Nephron progenitor cell (in vitro differentiated cells): Measurements from ENCODE around the gene EI24.
"Not testable (repeated sequence)": the region's sequence is repeated elsewhere in the genome, so short reads cannot be mapped to it uniquely, and the experiment has no call there.

Source experiments
- DNase-seq: peaks from one replicate; pipeline ENCODE4 v3.0.0; 2021
- H3K27ac Mint-ChIP-seq: 2 replicates; pipeline ENCODE4 v1.8.0; 2021; ENCODE audit warnings: mild to moderate bottlenecking, moderate library complexity, mixed read lengths
- H3K27me3 Mint-ChIP-seq: 2 replicates; pipeline ENCODE4 v1.8.0; 2021; ENCODE audit warnings: mild to moderate bottlenecking, low read depth, mixed read lengths; ENCODE audit not compliant: poor library complexity
- H3K36me3 Mint-ChIP-seq: 2 replicates; pipeline ENCODE4 v1.8.0; 2021; ENCODE audit warnings: low read depth, mixed read lengths
- H3K4me1 Mint-ChIP-seq: 2 replicates; pipeline ENCODE4 v1.8.0; 2021; ENCODE audit warnings: mixed read lengths
- H3K4me3 Mint-ChIP-seq: 2 replicates; pipeline ENCODE4 v1.8.0; 2021; ENCODE audit warnings: mild to moderate bottlenecking, moderate library complexity, mixed read lengths
- H3K9me3 Mint-ChIP-seq: 2 replicates; pipeline ENCODE4 v1.8.0; 2021; ENCODE audit warnings: mild to moderate bottlenecking, moderate library complexity, mixed read lengths
- TF ChIP-seq, protein P1 (sequence below): fragments of 200-600 bp; sonication (generic); IDR thresholded peaks from 2 replicates; pipeline ENCODE4 v1.5.0; 2021; ENCODE audit warnings: antibody characterized with exemption

EI24 gene

DNA sequence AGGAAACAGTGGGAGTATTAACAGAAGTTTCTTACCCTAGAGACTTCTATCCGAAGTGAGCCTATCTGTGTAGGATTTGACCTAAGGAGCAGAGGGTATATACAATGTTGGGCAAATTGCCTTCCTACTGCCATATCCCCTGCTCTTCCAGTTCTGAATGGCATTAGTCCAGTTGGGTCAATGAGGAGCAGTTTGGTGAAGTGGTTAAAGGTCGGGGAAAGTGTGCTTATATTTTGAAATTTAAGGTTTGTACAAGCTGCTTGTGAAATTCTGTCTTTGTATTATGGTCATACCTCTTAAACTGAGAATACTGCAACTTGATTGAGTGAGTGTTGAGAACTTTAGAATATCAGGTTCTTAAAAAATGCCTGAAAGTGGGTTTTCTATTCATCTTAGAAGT lies 1.7 kb downstream of the EI24 start:
- Mint-ChIP-seq H3K27me3 (peaks cover 4% of the 10 kb centered on the region), H3K36me3 (peaks cover 33% of the 10 kb centered on the region), H3K4me1 (peaks cover 15% of the 10 kb centered on the region), H3K27ac (no peak overlapping the region), H3K9me3 (peaks cover 9% of the 10 kb centered on the region), H3K4me3 (peak overlapping the region; percentile 90)
- DNase-seq: no peak
- TF ChIP-seq, protein P1, sequence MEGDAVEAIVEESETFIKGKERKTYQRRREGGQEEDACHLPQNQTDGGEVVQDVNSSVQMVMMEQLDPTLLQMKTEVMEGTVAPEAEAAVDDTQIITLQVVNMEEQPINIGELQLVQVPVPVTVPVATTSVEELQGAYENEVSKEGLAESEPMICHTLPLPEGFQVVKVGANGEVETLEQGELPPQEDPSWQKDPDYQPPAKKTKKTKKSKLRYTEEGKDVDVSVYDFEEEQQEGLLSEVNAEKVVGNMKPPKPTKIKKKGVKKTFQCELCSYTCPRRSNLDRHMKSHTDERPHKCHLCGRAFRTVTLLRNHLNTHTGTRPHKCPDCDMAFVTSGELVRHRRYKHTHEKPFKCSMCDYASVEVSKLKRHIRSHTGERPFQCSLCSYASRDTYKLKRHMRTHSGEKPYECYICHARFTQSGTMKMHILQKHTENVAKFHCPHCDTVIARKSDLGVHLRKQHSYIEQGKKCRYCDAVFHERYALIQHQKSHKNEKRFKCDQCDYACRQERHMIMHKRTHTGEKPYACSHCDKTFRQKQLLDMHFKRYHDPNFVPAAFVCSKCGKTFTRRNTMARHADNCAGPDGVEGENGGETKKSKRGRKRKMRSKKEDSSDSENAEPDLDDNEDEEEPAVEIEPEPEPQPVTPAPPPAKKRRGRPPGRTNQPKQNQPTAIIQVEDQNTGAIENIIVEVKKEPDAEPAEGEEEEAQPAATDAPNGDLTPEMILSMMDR: no peak

DNA sequence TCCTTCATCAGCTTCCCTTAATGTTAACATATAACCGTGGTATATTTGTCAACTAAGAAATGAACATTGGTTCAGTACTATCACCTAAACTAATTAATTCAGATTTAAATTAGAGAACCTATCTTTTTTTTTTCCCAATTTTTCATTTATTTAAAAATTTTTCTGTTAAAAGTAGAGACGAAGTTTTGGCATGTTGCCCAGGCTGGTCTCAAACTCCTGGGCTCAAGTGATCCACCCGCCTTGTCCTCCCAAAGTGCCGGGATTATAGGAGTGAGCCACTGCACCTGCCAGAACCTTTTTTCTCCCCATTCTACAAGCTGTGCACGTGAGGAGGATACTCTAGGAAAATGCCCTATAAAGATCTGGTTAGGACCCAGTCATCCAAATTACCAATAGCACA lies 3.6 kb downstream of the EI24 start:
- H3K36me3 Mint-ChIP-seq: peaks cover 46% of the 10 kb centered on the region
- peaks cover 4% of the 10 kb centered on the region for H3K27me3 Mint-ChIP-seq
- no peak overlapping the region for H3K4me3 Mint-ChIP-seq
- H3K4me1 Mint-ChIP-seq: peaks cover 15% of the 10 kb centered on the region
- H3K27ac Mint-ChIP-seq: no peak overlapping the region
- no peak for DNase-seq
- no peaks in the 10 kb centered on the region for H3K9me3 Mint-ChIP-seq
- TF ChIP-seq, protein P1: no peak

DNA sequence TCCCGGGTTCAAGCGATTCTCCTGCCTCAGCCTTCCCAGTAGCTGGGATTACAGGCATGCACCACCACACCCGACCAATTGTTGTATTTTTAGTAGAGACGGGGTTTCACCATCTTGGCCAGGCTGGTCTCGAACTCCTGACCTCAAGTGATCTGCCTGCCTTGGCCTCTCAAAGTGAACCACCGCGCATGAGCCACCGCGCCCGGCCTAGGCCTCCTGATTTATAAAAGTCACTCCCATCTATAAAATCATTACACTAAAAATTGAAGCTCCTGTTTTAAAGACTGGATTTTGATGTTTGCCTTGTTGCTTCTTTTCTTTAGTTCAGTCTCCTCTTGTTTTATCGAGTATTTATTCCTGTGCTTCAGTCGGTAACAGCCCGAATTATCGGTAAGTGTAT lies 7.9 kb downstream of the EI24 start:
- not testable (repeated sequence) for H3K27ac Mint-ChIP-seq, H3K4me1 Mint-ChIP-seq, H3K9me3 Mint-ChIP-seq, H3K27me3 Mint-ChIP-seq, DNase-seq, H3K4me3 Mint-ChIP-seq
- H3K36me3 Mint-ChIP-seq: peaks cover 59% of the 10 kb centered on the region

DNA sequence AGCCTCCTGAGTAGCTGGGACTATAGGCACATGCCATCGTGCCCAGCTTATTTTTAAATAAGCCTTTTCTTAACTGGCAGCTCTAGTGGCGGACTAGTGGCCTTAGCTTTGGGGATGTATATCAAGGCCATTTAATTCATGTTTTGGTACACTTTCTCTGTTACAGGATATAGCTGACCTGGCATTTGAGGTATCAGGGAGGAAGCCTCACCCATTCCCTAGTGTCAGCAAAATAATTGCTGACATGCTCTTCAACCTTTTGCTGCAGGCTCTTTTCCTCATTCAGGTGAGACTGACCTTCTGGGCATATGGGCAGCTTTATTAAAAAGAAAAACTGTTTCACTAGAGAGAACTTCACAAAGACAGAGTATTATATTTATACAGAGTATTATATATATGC lies 9.5 kb downstream of the EI24 start:
- Mint-ChIP-seq H3K27me3 (no peaks in the 10 kb centered on the region), H3K36me3 (peaks cover 56% of the 10 kb centered on the region), H3K27ac (no peak overlapping the region), H3K4me1 (no peaks in the 10 kb centered on the region), H3K4me3 (no peak overlapping the region), H3K9me3 (no peaks in the 10 kb centered on the region)
- DNase-seq: no peak
- TF ChIP-seq, protein P1: no peak

DNA sequence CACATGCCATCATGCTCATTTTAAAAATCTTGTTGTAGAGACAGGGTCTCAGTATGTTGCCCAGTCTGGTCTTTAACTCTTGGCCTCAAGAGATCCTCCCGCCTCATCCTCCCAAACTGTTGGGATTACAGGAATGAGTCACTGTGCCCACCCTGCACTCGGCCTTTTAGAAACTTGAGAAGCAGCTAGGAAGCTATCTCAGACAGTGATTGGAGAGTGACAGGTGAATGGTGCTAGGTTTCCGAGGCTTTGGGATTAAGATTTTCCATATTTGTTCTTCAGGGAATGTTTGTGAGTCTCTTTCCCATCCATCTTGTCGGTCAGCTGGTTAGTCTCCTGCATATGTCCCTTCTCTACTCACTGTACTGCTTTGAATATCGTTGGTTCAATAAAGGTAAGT lies 10.5 kb downstream of the EI24 start:
- TF ChIP-seq, protein P1: no peak
- Mint-ChIP-seq H3K27ac (no peak overlapping the region), H3K4me3 (no peak overlapping the region), H3K27me3 (no peaks in the 10 kb centered on the region), H3K4me1 (no peaks in the 10 kb centered on the region), H3K36me3 (peaks cover 56% of the 10 kb centered on the region), H3K9me3 (no peaks in the 10 kb centered on the region)
- no peak for DNase-seq

DNA sequence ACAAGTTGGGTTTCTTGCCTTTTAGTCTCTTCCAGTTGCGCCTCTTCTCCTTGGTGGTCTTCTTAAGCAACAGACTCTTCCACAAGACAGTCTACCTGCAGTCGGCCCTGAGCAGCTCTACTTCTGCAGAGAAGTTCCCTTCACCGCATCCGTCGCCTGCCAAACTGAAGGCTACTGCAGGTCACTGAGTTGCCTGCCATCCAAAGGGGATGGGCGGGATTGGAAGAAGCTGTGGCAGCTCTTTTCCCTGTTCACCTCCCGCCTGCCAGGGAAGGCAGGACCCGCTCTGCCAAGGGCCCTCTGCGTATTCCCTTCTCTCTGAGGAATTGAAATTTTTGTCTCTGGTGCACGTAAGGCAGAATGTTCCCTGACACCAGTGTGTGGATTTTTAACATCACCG lies 14.2 kb downstream of the EI24 start:
- Mint-ChIP-seq H3K27ac (no peak overlapping the region), H3K4me3 (no peak overlapping the region), H3K27me3 (no peaks in the 10 kb centered on the region), H3K36me3 (peaks cover 31% of the 10 kb centered on the region), H3K9me3 (peaks cover 4% of the 10 kb centered on the region), H3K4me1 (peaks cover 5% of the 10 kb centered on the region)
- TF ChIP-seq, protein P1: no peak
- no peak for DNase-seq

DNA sequence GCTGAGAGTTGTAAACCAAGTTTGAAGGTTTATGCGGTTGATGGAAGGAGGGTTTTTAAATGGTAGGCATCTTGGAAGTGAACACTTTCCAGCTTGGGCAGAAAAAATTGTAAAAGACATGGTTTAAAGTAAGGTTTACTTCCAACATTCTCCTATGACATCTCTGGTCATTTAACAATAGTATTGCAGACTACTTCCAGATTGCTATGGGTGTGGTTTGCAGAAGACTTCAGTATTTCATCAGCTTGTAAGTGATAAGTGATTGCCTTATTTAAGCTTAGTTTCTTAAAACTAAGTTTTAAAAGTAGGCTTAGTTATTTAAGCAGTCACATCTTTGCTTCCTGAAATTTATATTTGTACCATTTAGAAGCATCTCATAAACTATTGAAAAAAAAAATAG lies 16.2 kb downstream of the EI24 start:
- no peak for DNase-seq
- Mint-ChIP-seq H3K9me3 (peaks cover 6% of the 10 kb centered on the region), H3K27ac (no peak overlapping the region), H3K36me3 (peaks cover 22% of the 10 kb centered on the region), H3K4me1 (peaks cover 6% of the 10 kb centered on the region), H3K4me3 (no peak overlapping the region), H3K27me3 (no peaks in the 10 kb centered on the region)
- TF ChIP-seq, protein P1: no peak
